ENCODE data around the gene DUOX1. TPM values are rescaled to one million over a fixed set of nuclear protein-coding genes. Genes with fewer than 3 reads are reported as not detected.

The DUOX1 gene
- total and polyA plus RNA-seq, 2 of the 13 experiments (the other 11 are each of a cell fraction or from before 2014, with no cell fraction given) = 0.03 TPM; not detected in 1

GRCh38 chr15:45100884-45101625 lies 28.7 kb upstream of the DUOX1 start (continued):
- TF ChIP-seq ZNF407 (CRISPR knock-in tag; IDR thresholded peaks at IDR 0.05; ENCODE audit: not compliant biosample characterization) (no peak), ZNF362 (CRISPR knock-in tag; IDR thresholded peaks at IDR 0.05; ENCODE audit: borderline replicate concordance) (no peak), CERS6 (CRISPR knock-in tag; IDR thresholded peaks at IDR 0.05) (no peak), ZNF205 (CRISPR knock-in tag; IDR thresholded peaks at IDR 0.05) (no peak), PAX8 (CRISPR knock-in tag; IDR thresholded peaks at IDR 0.05; ENCODE audit: borderline replicate concordance) (no peak), FOXP4 (CRISPR knock-in tag; IDR thresholded peaks at IDR 0.05) (no peak), ZBTB3 (CRISPR knock-in tag; IDR thresholded peaks at IDR 0.05; ENCODE audit: borderline replicate concordance, low read depth) (no peak), THRA (CRISPR knock-in tag; IDR thresholded peaks at IDR 0.05; ENCODE audit: borderline replicate concordance) (no peak), CC2D1A (CRISPR knock-in tag; IDR thresholded peaks at IDR 0.05) (no peak), ARID2 (CRISPR knock-in tag; IDR thresholded peaks at IDR 0.05; ENCODE audit: borderline replicate concordance) (no peak), ZNF7 (CRISPR knock-in tag; IDR thresholded peaks at IDR 0.05) (no peak), ATF5 (CRISPR knock-in tag; IDR thresholded peaks at IDR 0.05; ENCODE audit: low read depth) (no peak)
